Fibroblast of lung (primary cell): Measurements from ENCODE around the gene SARM1.

ENCODE experiments used
- EZH2 ChIP-seq: IDR thresholded peaks from 2 replicates; pipeline ENCODE4 v1.5.1; 2012; ENCODE audit warnings: low read length, control low read depth, mild to moderate bottlenecking; ENCODE audit errors: missing control alignments
- TF ChIP-seq, protein P1 (sequence below), 2 donors: IDR thresholded peaks in 1 of 2; conservative IDR thresholded peaks in 1 of 2; 1 replicate in 1 of 2; 2 replicates in 1 of 2; pipeline ENCODE4 v1.5.1; 2011 to 2012; ENCODE audit warnings: low read length in 2 of 2, control low read depth in 1 of 2, inconsistent platforms in 1 of 2, low read depth in 1 of 2, mild to moderate bottlenecking in 1 of 2

DNA sequence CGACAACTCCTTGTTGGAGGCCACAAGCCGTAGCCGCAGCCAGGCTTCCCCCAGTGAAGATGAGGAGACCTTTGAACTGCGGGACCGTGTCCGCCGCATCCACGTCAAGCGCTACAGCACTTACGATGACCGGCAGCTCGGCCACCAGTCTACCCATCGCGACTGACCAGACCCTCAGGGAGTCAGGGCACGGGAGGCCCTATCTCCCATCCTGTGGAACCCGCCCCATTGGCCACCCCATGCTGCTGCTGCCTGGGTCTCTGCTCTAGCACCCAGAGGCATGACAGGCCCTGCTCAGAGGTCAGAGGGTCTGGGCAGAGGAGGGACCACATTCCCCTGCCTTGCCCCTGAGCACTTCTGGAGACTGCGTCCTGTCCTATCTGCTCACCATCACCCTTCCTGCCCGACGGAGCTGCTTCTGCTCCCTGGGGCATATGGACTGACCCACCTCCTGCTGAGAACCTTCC is 27.0 kb upstream of the SARM1 start:
- TF ChIP-seq, protein P1, sequence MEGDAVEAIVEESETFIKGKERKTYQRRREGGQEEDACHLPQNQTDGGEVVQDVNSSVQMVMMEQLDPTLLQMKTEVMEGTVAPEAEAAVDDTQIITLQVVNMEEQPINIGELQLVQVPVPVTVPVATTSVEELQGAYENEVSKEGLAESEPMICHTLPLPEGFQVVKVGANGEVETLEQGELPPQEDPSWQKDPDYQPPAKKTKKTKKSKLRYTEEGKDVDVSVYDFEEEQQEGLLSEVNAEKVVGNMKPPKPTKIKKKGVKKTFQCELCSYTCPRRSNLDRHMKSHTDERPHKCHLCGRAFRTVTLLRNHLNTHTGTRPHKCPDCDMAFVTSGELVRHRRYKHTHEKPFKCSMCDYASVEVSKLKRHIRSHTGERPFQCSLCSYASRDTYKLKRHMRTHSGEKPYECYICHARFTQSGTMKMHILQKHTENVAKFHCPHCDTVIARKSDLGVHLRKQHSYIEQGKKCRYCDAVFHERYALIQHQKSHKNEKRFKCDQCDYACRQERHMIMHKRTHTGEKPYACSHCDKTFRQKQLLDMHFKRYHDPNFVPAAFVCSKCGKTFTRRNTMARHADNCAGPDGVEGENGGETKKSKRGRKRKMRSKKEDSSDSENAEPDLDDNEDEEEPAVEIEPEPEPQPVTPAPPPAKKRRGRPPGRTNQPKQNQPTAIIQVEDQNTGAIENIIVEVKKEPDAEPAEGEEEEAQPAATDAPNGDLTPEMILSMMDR (conservative IDR thresholded peaks at IDR 0.05 in 1 of 2, IDR thresholded peaks at IDR 0.05 in 1 of 2; ENCODE audit: low read depth in 1 of 2, low read length in 2 of 2), result no peak
- no peak for TF ChIP-seq EZH2
